Measurements from ENCODE around the gene ONECUT3. TPM values are rescaled to one million over a fixed set of nuclear protein-coding genes. Genes with fewer than 3 reads are reported as not detected.
A peak's percentile ranks its signal among the peaks of the same experiment; 100 is the strongest.

The ONECUT3 gene
- total RNA-seq, 1 experiment from 2014 or later = 0.04 TPM

DNA sequence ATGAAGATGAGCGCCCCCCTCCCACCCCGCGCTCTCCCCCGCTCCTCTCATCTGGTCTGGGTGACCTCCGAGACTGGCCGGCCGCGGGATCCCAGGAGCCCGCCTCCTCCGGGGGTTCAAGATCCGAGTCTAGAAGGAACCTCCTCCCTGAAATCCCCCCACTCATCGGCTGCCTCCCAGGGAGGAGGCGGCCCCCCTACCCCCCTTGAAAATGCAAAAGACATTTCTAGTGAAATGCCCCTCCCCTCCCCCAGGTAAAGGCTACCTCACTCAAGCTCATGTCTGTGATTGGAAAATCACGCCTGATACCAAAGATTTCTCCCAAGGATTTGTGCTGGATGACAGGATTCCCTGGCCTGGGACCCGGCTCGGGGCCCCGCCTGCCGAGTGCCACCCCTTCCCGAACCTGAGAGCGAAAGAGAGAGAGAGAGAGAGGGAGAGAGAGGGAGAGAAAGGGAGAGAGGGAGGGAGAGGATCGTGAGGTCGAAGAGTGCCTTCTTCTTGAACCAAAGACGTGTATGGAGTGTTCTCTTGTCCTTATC, 23.4 kb downstream of the ONECUT3 start:
- H3K9me3 Mint-ChIP-seq = no peaks in the 10 kb centered on the region
- H3K27me3 Mint-ChIP-seq (ENCODE audit: low read depth) = peaks cover 95% of the 10 kb centered on the region
- ChIA-PET CTCF (interaction anchor here (0.6 to 3.9 kb wide), 8 partner anchors 8 to 104 kb away, joined by 3 to 26 read pairs (median 6); no protein-coding TSS in a partner anchor), POLR2A (no interaction called here)
- H3K4me3 Mint-ChIP-seq = peak overlapping the region; percentile 47
- H3K27ac Mint-ChIP-seq = no peak overlapping the region
- no peaks in the 10 kb centered on the region for H3K36me3 Mint-ChIP-seq
- ATAC-seq (no peak), DNase-seq (ENCODE audit: low spot score) (no peak)
- H3K4me1 Mint-ChIP-seq = peaks cover 16% of the 10 kb centered on the region
- TF ChIP-seq FOXJ3 (CRISPR knock-in tag; IDR thresholded peaks at IDR 0.05; ENCODE audit: borderline replicate concordance) (no peak), MYBL2 (CRISPR knock-in tag; IDR thresholded peaks at IDR 0.05) (no peak), PRRX2 (CRISPR knock-in tag; IDR thresholded peaks at IDR 0.05) (no peak)
- TF ChIP-seq, protein P1, sequence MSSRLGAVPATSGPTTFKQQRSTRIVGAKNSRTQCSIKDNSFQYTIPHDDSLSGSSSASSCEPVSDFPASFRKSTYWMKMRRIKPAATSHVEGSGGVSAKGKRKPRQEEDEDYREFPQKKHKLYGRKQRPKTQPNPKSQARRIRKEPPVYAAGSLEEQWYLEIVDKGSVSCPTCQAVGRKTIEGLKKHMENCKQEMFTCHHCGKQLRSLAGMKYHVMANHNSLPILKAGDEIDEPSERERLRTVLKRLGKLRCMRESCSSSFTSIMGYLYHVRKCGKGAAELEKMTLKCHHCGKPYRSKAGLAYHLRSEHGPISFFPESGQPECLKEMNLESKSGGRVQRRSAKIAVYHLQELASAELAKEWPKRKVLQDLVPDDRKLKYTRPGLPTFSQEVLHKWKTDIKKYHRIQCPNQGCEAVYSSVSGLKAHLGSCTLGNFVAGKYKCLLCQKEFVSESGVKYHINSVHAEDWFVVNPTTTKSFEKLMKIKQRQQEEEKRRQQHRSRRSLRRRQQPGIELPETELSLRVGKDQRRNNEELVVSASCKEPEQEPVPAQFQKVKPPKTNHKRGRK (CRISPR knock-in tag; IDR thresholded peaks at IDR 0.05; ENCODE audit: borderline replicate concordance) = no peak
- TF ChIP-seq, protein P2, sequence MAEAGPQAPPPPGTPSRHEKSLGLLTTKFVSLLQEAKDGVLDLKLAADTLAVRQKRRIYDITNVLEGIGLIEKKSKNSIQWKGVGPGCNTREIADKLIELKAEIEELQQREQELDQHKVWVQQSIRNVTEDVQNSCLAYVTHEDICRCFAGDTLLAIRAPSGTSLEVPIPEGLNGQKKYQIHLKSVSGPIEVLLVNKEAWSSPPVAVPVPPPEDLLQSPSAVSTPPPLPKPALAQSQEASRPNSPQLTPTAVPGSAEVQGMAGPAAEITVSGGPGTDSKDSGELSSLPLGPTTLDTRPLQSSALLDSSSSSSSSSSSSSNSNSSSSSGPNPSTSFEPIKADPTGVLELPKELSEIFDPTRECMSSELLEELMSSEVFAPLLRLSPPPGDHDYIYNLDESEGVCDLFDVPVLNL (CRISPR knock-in tag; IDR thresholded peaks at IDR 0.05; ENCODE audit: borderline replicate concordance, low read depth) = no peak

DNA sequence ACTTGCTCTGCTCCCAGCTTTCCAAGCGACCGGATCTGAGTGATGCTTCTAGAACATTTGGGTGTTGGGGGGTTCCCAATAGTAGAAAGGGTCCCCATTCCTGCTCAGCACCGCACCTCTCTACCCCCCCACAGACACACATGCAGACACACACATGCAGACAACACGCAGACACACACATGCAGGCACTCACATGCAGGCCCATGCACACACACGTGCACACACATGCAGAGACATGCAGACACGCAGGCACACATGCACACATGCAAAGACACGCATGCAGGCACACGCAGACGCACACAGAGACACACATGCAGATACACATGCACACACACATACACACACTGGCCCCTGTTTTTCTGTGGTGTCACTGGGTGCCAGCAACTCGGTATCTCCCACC, 23.8 kb downstream of the ONECUT3 start:
- Mint-ChIP-seq H3K4me1 (peaks cover 16% of the 10 kb centered on the region), H3K27me3 (ENCODE audit: low read depth) (peaks cover 96% of the 10 kb centered on the region), H3K4me3 (peak overlapping the region; percentile 47), H3K36me3 (no peaks in the 10 kb centered on the region), H3K27ac (no peak overlapping the region), H3K9me3 (no peaks in the 10 kb centered on the region)
- DNase-seq (ENCODE audit: low spot score) (no peak), ATAC-seq (no peak)
- CTCF ChIA-PET = interaction anchor here (0.7 to 3.9 kb wide), 3 partner anchors 9 to 1797 kb away, joined by 3 to 26 read pairs (median 19); no protein-coding TSS in a partner anchor
- no peak for TF ChIP-seq CREB1 (CRISPR knock-in tag; IDR thresholded peaks at IDR 0.05)
- no peak for TF ChIP-seq RORB (CRISPR knock-in tag; IDR thresholded peaks at IDR 0.05)
- no peak for TF ChIP-seq IRF2 (CRISPR knock-in tag; IDR thresholded peaks at IDR 0.05; ENCODE audit: borderline replicate concordance, low read depth)
- no peak for TF ChIP-seq NR3C1 (CRISPR knock-in tag; conservative IDR thresholded peaks at IDR 0.05; ENCODE audit: low read depth)
- no peak for TF ChIP-seq ZNF232 (CRISPR knock-in tag; IDR thresholded peaks at IDR 0.05)
- TF ChIP-seq, protein P3, sequence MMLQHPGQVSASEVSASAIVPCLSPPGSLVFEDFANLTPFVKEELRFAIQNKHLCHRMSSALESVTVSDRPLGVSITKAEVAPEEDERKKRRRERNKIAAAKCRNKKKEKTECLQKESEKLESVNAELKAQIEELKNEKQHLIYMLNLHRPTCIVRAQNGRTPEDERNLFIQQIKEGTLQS (CRISPR knock-in tag; conservative IDR thresholded peaks at IDR 0.05) = no peak
- TF ChIP-seq ZNF396 (CRISPR knock-in tag; IDR thresholded peaks at IDR 0.05; ENCODE audit: borderline replicate concordance) = no peak
- TF ChIP-seq, protein P1 (CRISPR knock-in tag; IDR thresholded peaks at IDR 0.05; ENCODE audit: borderline replicate concordance) = no peak
- TF ChIP-seq ZNF423 (CRISPR knock-in tag; IDR thresholded peaks at IDR 0.05) = no peak
- TF ChIP-seq, protein P4, sequence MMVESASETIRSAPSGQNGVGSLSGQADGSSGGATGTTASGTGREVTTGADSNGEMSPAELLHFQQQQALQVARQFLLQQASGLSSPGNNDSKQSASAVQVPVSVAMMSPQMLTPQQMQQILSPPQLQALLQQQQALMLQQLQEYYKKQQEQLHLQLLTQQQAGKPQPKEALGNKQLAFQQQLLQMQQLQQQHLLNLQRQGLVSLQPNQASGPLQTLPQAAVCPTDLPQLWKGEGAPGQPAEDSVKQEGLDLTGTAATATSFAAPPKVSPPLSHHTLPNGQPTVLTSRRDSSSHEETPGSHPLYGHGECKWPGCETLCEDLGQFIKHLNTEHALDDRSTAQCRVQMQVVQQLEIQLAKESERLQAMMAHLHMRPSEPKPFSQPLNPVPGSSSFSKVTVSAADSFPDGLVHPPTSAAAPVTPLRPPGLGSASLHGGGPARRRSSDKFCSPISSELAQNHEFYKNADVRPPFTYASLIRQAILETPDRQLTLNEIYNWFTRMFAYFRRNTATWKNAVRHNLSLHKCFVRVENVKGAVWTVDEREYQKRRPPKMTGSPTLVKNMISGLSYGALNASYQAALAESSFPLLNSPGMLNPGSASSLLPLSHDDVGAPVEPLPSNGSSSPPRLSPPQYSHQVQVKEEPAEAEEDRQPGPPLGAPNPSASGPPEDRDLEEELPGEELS (CRISPR knock-in tag; IDR thresholded peaks at IDR 0.05) = no peak
- no peak for TF ChIP-seq ZNF671 (CRISPR knock-in tag; IDR thresholded peaks at IDR 0.05)
- TF ChIP-seq NR2C2 (CRISPR knock-in tag; IDR thresholded peaks at IDR 0.05) = no peak
- TF ChIP-seq FOXK1 (CRISPR knock-in tag; IDR thresholded peaks at IDR 0.05) = no peak
- TF ChIP-seq KAT7 (CRISPR knock-in tag; IDR thresholded peaks at IDR 0.05; ENCODE audit: borderline replicate concordance) = no peak
- TF ChIP-seq HMGA2 (CRISPR knock-in tag; IDR thresholded peaks at IDR 0.05) = no peak
- TF ChIP-seq SMAD4 (CRISPR knock-in tag; IDR thresholded peaks at IDR 0.05) = no peak
- TF ChIP-seq, protein P5, sequence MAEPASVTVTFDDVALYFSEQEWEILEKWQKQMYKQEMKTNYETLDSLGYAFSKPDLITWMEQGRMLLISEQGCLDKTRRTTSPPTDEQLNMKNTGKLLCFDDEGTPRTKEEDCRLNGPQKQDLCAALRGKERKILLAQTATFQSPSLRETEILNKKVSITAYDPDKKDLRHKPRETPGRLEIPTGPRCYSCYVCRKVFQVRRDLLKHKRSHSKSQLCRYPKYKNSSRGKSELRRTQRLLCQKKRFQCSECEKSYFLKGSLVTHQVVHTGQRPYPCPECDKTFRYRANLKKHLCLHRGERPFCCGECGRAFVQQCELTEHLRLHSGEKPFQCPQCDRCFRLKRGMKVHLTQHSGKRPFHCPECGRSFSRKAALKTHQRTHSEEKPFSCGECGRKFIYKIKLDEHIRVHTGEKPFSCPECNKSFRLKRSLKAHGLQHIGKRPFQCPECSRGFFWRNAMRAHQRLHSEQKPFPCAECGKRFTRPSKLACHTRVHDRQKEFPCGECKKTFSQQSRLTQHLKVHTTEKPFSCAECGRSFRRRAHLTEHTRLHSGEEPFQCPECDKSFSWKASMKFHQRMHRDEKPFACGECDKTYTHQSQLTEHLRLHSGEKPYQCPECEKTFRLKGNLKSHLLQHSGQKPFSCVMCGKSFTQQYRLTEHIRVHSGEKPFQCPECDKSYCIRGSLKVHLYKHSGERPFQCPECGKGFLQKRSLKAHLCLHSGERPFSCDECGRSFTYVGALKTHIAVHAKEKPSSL (CRISPR knock-in tag; conservative IDR thresholded peaks at IDR 0.05) = no peak
- POLR2A ChIA-PET = no interaction called here

Data from WTC11 (cell line).